Endothelial cell of umbilical vein (primary cell): ENCODE measurements around the gene HDAC9. TPM values are rescaled to one million over a fixed set of nuclear protein-coding genes. Genes with fewer than 3 reads are reported as not detected.

Source experiments
- BruUV-seq: library from RNA; stranded (reverse); fragments of 400-500 nt; replicated peaks from 2 replicates; lab custom pipeline; 2021; lab: Mats Ljungman, UMichigan
- CTCF ChIA-PET: fragments of 300-600, 350-600 bp; sonication (Branson Sonifier 250); formaldehyde crosslinking; loops from one replicate; lab custom pipeline; 2021; ENCODE audit warnings: antibody characterized with exemption, inconsistent platforms; lab: Charles Lee
- POLR2A ChIA-PET: fragments of 300-600, 350-600 bp; sonication (Branson Sonifier 250); formaldehyde crosslinking; loops from one replicate; lab custom pipeline; 2021; ENCODE audit warnings: antibody characterized with exemption, inconsistent platforms; lab: Charles Lee
- DNase-seq: peaks from one replicate; pipeline ENCODE4 v3.0.0-alpha.2; 2011; ENCODE audit warnings: low read depth, low spot score
- FAIRE-seq: peaks from 2 replicates; lab custom pipeline; 2011; peaks lifted over from hg19 to GRCh38; lab: Jason Lieb, UNC
- H2AFZ ChIP-seq: 2 replicates; pipeline ENCODE4 v1.6.0; 2012; ENCODE audit warnings: low read depth, low read length, control low read depth, inconsistent platforms
- H3K27ac ChIP-seq: 2 replicates; pipeline ENCODE4 v1.5.1; 2011; ENCODE audit warnings: low read depth, mild to moderate bottlenecking, control low read depth, low read length, moderate library complexity; ENCODE audit not compliant: insufficient read depth
- H3K27me3 ChIP-seq, 2 experiments: 2 replicates each; pipeline versions ENCODE4 v1.6.0 to v1.6.1; 2011; ENCODE audit warnings: low read length in 2 of 2, mixed read lengths in 1 of 2; ENCODE audit not compliant: control insufficient read depth in 2 of 2, insufficient read depth in 2 of 2
- H3K36me3 ChIP-seq, 2 experiments: 2 replicates in 1 of 2; 3 replicates in 1 of 2; pipeline ENCODE4 v1.5.1; 2011; ENCODE audit warnings: low read length in 2 of 2, mild to moderate bottlenecking in 1 of 2, moderate library complexity in 1 of 2; ENCODE audit not compliant: control insufficient read depth in 2 of 2, insufficient read depth in 2 of 2; ENCODE audit errors: extremely low read depth in 1 of 2
- H3K4me1 ChIP-seq: 3 replicates; pipeline ENCODE4 v1.5.1; 2011; ENCODE audit warnings: mild to moderate bottlenecking, low read length; ENCODE audit not compliant: control insufficient read depth, insufficient read depth; ENCODE audit errors: extremely low read depth
- H3K4me2 ChIP-seq: 2 replicates; pipeline ENCODE4 v1.6.1; 2011; ENCODE audit warnings: low read length, control low read depth, mixed read lengths; ENCODE audit not compliant: insufficient read depth
- H3K4me3 ChIP-seq, 3 experiments: fragments of 200-600 bp in 1 of 3; sonication (generic), shearing (Covaris generic) in 1 of 3; replicated peaks in 1 of 3; 2 replicates each; pipeline ENCODE4 v1.5.1; 2011 to 2016; ENCODE audit warnings: control low read depth in 3 of 3, low read length in 3 of 3, mild to moderate bottlenecking in 2 of 3, inconsistent platforms in 1 of 3, low read depth in 1 of 3, moderate library complexity in 1 of 3; ENCODE audit not compliant: insufficient read depth in 1 of 3
- H3K79me2 ChIP-seq: 2 replicates; pipeline ENCODE4 v1.6.0; 2012; ENCODE audit warnings: low read length, inconsistent platforms; ENCODE audit not compliant: control insufficient read depth, insufficient read depth
- H3K9ac ChIP-seq: replicated peaks from 2 replicates; pipeline ENCODE3; 2011; ENCODE audit warnings: low read length, control low read depth; ENCODE audit not compliant: insufficient read depth; ENCODE audit errors: extremely low read depth
- H3K9me1 ChIP-seq: replicated peaks from 3 replicates; pipeline ENCODE4 v1.6.0; 2011; ENCODE audit warnings: mild to moderate bottlenecking, low read length; ENCODE audit not compliant: control insufficient read depth, insufficient read depth; ENCODE audit errors: extremely low read depth
- H3K9me3 ChIP-seq: replicated peaks from 2 replicates; pipeline ENCODE4 v1.5.1; 2012; ENCODE audit warnings: low read length, inconsistent platforms; ENCODE audit not compliant: control insufficient read depth, insufficient read depth
- H4K20me1 ChIP-seq: replicated peaks from 2 replicates; pipeline ENCODE3; 2011; ENCODE audit warnings: mild to moderate bottlenecking, low read length; ENCODE audit not compliant: control insufficient read depth, insufficient read depth; ENCODE audit errors: extremely low read depth
- EZH2 ChIP-seq: IDR thresholded peaks from 2 replicates; pipeline ENCODE4 v1.6.1; 2012; ENCODE audit warnings: borderline replicate concordance, low read depth, mild to moderate bottlenecking, moderate library complexity, low read length, inconsistent platforms; ENCODE audit not compliant: severe bottlenecking
- GATA2 ChIP-seq: IDR thresholded peaks from 2 replicates; pipeline ENCODE4 v1.7.0; 2011; ENCODE audit warnings: low read depth, mild to moderate bottlenecking, moderate library complexity, mixed read lengths, low read length; ENCODE audit not compliant: insufficient read length, insufficient read depth
- JUN ChIP-seq: IDR thresholded peaks from 2 replicates; pipeline ENCODE4 v1.6.1; 2011; ENCODE audit warnings: borderline replicate concordance, low read depth; ENCODE audit not compliant: insufficient read length, insufficient read depth
- MAX ChIP-seq: IDR thresholded peaks from 2 replicates; pipeline ENCODE4 v1.6.1; 2011; ENCODE audit not compliant: insufficient read depth, insufficient read length
- MYC ChIP-seq: IDR thresholded peaks from one replicate; pipeline ENCODE4 v1.6.1; 2011; ENCODE audit warnings: mild to moderate bottlenecking, low read depth, low read length
- POLR2A ChIP-seq: IDR thresholded peaks from 2 replicates; pipeline ENCODE4 v1.6.1; 2012; ENCODE audit warnings: low read depth, mild to moderate bottlenecking, control low read depth, low read length
- POLR2AphosphoS5 ChIP-seq: IDR thresholded peaks from 2 replicates; pipeline ENCODE4 v1.6.1; 2012; ENCODE audit warnings: low read depth, mild to moderate bottlenecking, control low read depth, low read length, moderate library complexity; ENCODE audit not compliant: insufficient read depth
- dilution Hi-C: fragments of 300-500 bp; cut with MboI; formaldehyde crosslinking; loops from one replicate; pipeline ENCODE4 v1.15.0; 2019; ENCODE audit warnings: low sequenced_read_pairs; ENCODE audit not compliant: extremely low pct_ligation_motif_present
- intact Hi-C: fragments of 100-400 bp; cut with micrococcal nuclease; formaldehyde crosslinking; loops from one replicate; pipeline ENCODE4 v1.10.0; 2022
- polyA plus RNA-seq, 4 experiments: library from polyadenylated mRNA; depleted of rRNA in 3 of 4; stranded (reverse) in 3 of 4; unstranded in 1 of 4; fragments of >200 nt; gene quantifications; 2 replicates each; pipeline versions ENCODE4 v1.2.1 to v1.2.3, GENCODE V29; 2011 to 2012; ENCODE audit warnings: missing spikeins in 1 of 4
- total RNA-seq: library from RNA; stranded (reverse); gene quantifications from 2 replicates; pipeline ENCODE4 v1.2.3, GENCODE V29; 2021

HDAC9 gene
- total and polyA plus RNA-seq, 2 donors (not counting 3 experiments of a cell fraction or from before 2014, with no cell fraction given), result 1.8 to 11.6 TPM

- BruUV-seq, result no TSS peak
- TF ChIP-seq MAX (no peak), JUN (no peak), GATA2 (no peak), POLR2AphosphoS5 (no peak), POLR2A (no peak), EZH2 (no peak), MYC (no peak)
- intact Hi-C loops, result no loop called here
- H3K36me3 ChIP-seq, result no peaks in the 10 kb centered on the region
- H3K9me1 ChIP-seq, result no peaks in the 10 kb centered on the region
- FAIRE-seq (no peak), DNase-seq (no peak)
- H3K9ac ChIP-seq, result no peak overlapping the region
- ChIA-PET POLR2A (no interaction called here), CTCF (interaction anchor here (0.9 to 1.2 kb wide), 2 partner anchors 54 to 413 kb away, joined by 3 read pairs; no protein-coding TSS in a partner anchor)
- H3K9me3 ChIP-seq, result no peaks in the 10 kb centered on the region
- H3K4me3 ChIP-seq, result no peak overlapping the region
- H4K20me1 ChIP-seq, result no peaks in the 10 kb centered on the region
- no peaks in the 10 kb centered on the region for H3K4me1 ChIP-seq
- no peaks in the 10 kb centered on the region for H3K79me2 ChIP-seq
- H3K27ac ChIP-seq, result no peak overlapping the region
- dilution Hi-C loops, result no loop called here
- H3K27me3 ChIP-seq, result no peaks in the 10 kb centered on the region
- no peak overlapping the region for H3K4me2 ChIP-seq
- no peak overlapping the region for H2AFZ ChIP-seq
Observed at GRCh38 chr7:18638594-18639452, 143.3 kb downstream of the HDAC9 start.
